ENCODE measurements around the gene ERFL. TPM values are rescaled to one million over a fixed set of nuclear protein-coding genes. Genes with fewer than 3 reads are reported as not detected.
A peak's percentile ranks its signal among the peaks of the same experiment; 100 is the strongest.

The ERFL gene
- total RNA-seq, 1 donor from 2014 or later, result 0.49 TPM

GRCh38 chr19:41872775-41873647 is 55.2 kb downstream of the ERFL start:
- intact Hi-C loops (cut with DNase I), result loop anchor here (5.0 kb wide), 1 partner anchor 1071 kb away; no protein-coding TSS in a partner anchor
- Histone ChIP-seq H3K27ac (peak overlapping the region; percentile 17), H3K4me1 (peaks cover 8% of the 10 kb centered on the region), H3K27me3 (no peaks in the 10 kb centered on the region), H3K4me3 (no peak overlapping the region), H3K36me3 (peaks cover 3 to 38% of the 10 kb centered on the region in 2 donors), H3K9me3 (no peaks in the 10 kb centered on the region)
- TF ChIP-seq POLR2AphosphoS5 (IDR thresholded peaks at IDR 0.05; ENCODE audit: insufficient read depth in 1 of 2, low read depth in 1 of 2), result no peak
- peak in 2 of 3 experiments; percentile 22 to 31 for TF ChIP-seq CTCF (IDR thresholded peaks at IDR 0.05)
- DNase-seq (ENCODE audit: extremely low spot score in 2 of 2), result no peak

- Histone ChIP-seq H3K27me3 (no peaks in the 10 kb centered on the region), H3K27ac (no peak overlapping the region), H3K36me3 (peaks cover 3 to 42% of the 10 kb centered on the region in 2 donors), H3K9me3 (no peaks in the 10 kb centered on the region), H3K4me1 (peaks cover 14% of the 10 kb centered on the region), H3K4me3 (no peak overlapping the region)
- DNase-seq (ENCODE audit: extremely low spot score in 2 of 2), result no peak
- intact Hi-C loops (cut with DNase I), result loop anchor here (5.0 kb wide), 1 partner anchor 1070 kb away; no protein-coding TSS in a partner anchor
- TF ChIP-seq POLR2AphosphoS5 (IDR thresholded peaks at IDR 0.05; ENCODE audit: insufficient read depth in 1 of 2, low read depth in 1 of 2), result no peak
- TF ChIP-seq POLR2A (IDR thresholded peaks at IDR 0.05), result no peak
Observed at GRCh38 chr19:41872384-41872774, 55.9 kb downstream of the ERFL start.

GRCh38 chr19:41871573-41872383 is 56.5 kb downstream of the ERFL start:
- H3K4me1 ChIP-seq, result peaks cover 20% of the 10 kb centered on the region
- intact Hi-C loops (cut with DNase I), result loop anchor here (5.0 kb wide), 1 partner anchor 1069 kb away; no protein-coding TSS in a partner anchor

GRCh38 chr19:41870401-41870873 is 57.8 kb downstream of the ERFL start:
- no peak for DNase-seq (ENCODE audit: extremely low spot score in 2 of 2)
- intact Hi-C loops (cut with DNase I), result loop anchor here (5.0 kb wide), 1 partner anchor 1068 kb away; no protein-coding TSS in a partner anchor
- Histone ChIP-seq H3K4me3 (no peak overlapping the region), H3K27ac (no peak overlapping the region), H3K9me3 (no peaks in the 10 kb centered on the region), H3K36me3 (peaks cover 3 to 43% of the 10 kb centered on the region in 2 donors), H3K27me3 (no peaks in the 10 kb centered on the region), H3K4me1 (peaks cover 32% of the 10 kb centered on the region)
- TF ChIP-seq POLR2AphosphoS5 (IDR thresholded peaks at IDR 0.05; ENCODE audit: insufficient read depth in 1 of 2, low read depth in 1 of 2), result no peak
- TF ChIP-seq POLR2A (IDR thresholded peaks at IDR 0.05), result no peak
- no peak for TF ChIP-seq CTCF (IDR thresholded peaks at IDR 0.05)

More at GRCh38 chr19:41871573-41872383, 56.5 kb downstream of the ERFL start:
- TF ChIP-seq CTCF (IDR thresholded peaks at IDR 0.05), result no peak
- no peak for TF ChIP-seq POLR2A (IDR thresholded peaks at IDR 0.05)
- peak in 1 of 2 donors; percentile 52 for TF ChIP-seq POLR2AphosphoS5 (IDR thresholded peaks at IDR 0.05; ENCODE audit: insufficient read depth in 1 of 2, low read depth in 1 of 2)
- DNase-seq (ENCODE audit: extremely low spot score in 2 of 2), result no peak
- Histone ChIP-seq H3K27me3 (no peaks in the 10 kb centered on the region), H3K9me3 (no peaks in the 10 kb centered on the region), H3K36me3 (peaks cover 3 to 42% of the 10 kb centered on the region in 2 donors), H3K27ac (no peak overlapping the region), H3K4me3 (no peak overlapping the region)

GRCh38 chr19:41869374-41869955 is 58.8 kb downstream of the ERFL start:
- H3K36me3 ChIP-seq, result peaks cover 3 to 52% of the 10 kb centered on the region in 2 donors
- peaks cover 38% of the 10 kb centered on the region for H3K4me1 ChIP-seq
- H3K9me3 ChIP-seq, result no peaks in the 10 kb centered on the region
- intact Hi-C loops (cut with DNase I), result no loop called here
- H3K27me3 ChIP-seq, result no peaks in the 10 kb centered on the region
- no peak for TF ChIP-seq POLR2A (IDR thresholded peaks at IDR 0.05)
- no peak for TF ChIP-seq CTCF (IDR thresholded peaks at IDR 0.05)
- TF ChIP-seq POLR2AphosphoS5 (IDR thresholded peaks at IDR 0.05; ENCODE audit: insufficient read depth in 1 of 2, low read depth in 1 of 2), result no peak
- no peak overlapping the region for H3K4me3 ChIP-seq
- H3K27ac ChIP-seq, result no peak overlapping the region
- DNase-seq (ENCODE audit: extremely low spot score in 2 of 2), result no peak
